ENCODE measurements around the gene PSMD11.

Gene PSMD11

GRCh38 chr17:32528825-32529224 is 84.5 kb downstream of the PSMD11 start:
- TF ChIP-seq BCL11A (tag by site-specific recombination; IDR thresholded peaks at IDR 0.05; ENCODE audit: low read depth), result no peak
- no peak for TF ChIP-seq ZNF10 (tag by site-specific recombination; IDR thresholded peaks at IDR 0.05)
- TF ChIP-seq ZNF302 (tag by site-specific recombination; IDR thresholded peaks at IDR 0.05; ENCODE audit: low read depth), result no peak
- TF ChIP-seq ZNF311 (tag by site-specific recombination; IDR thresholded peaks at IDR 0.05; ENCODE audit: borderline replicate concordance), result no peak
- TF ChIP-seq ZNF664 (tag by site-specific recombination; IDR thresholded peaks at IDR 0.05), result no peak
- no peak for TF ChIP-seq ZNF548 (tag by site-specific recombination; IDR thresholded peaks at IDR 0.05)
- TF ChIP-seq GLI4 (tag by site-specific recombination; IDR thresholded peaks at IDR 0.05), result no peak
- TF ChIP-seq SETDB1 (IDR thresholded peaks at IDR 0.05; ENCODE audit: insufficient read length, low read length), result no peak
- no peak for TF ChIP-seq ZNF558 (tag by site-specific recombination; IDR thresholded peaks at IDR 0.05)
- no peak for TF ChIP-seq ZNF449 (tag by site-specific recombination; IDR thresholded peaks at IDR 0.05)
- no peak for TF ChIP-seq WT1 (tag by site-specific recombination; IDR thresholded peaks at IDR 0.05)
- TF ChIP-seq ZNF670 (tag by site-specific recombination; IDR thresholded peaks at IDR 0.05; ENCODE audit: low read depth), result no peak
- no peak for TF ChIP-seq ZNF561 (tag by site-specific recombination; IDR thresholded peaks at IDR 0.05; ENCODE audit: borderline replicate concordance)
- no peak for TF ChIP-seq ZNF626 (tag by site-specific recombination; IDR thresholded peaks at IDR 0.05)
- no peak for TF ChIP-seq ZNF350 (tag by site-specific recombination; IDR thresholded peaks at IDR 0.05)
- no peak for TF ChIP-seq ZNF571 (tag by site-specific recombination; IDR thresholded peaks at IDR 0.05)
- no peak for TF ChIP-seq ZNF132 (tag by site-specific recombination; IDR thresholded peaks at IDR 0.05; ENCODE audit: borderline replicate concordance)
- TF ChIP-seq KLF16 (tag by site-specific recombination; IDR thresholded peaks at IDR 0.05), result no peak
- no peak for TF ChIP-seq ZNF596 (tag by site-specific recombination; IDR thresholded peaks at IDR 0.05)
- TF ChIP-seq ZNF600 (tag by site-specific recombination; IDR thresholded peaks at IDR 0.05), result no peak
- no peaks in the 10 kb centered on the region for H3K36me3 ChIP-seq (ENCODE audit: control insufficient read depth in 2 of 2, insufficient read depth in 1 of 2, low read length in 2 of 2)
- no peaks in the 10 kb centered on the region for H3K9me3 ChIP-seq (ENCODE audit: control insufficient read depth, insufficient read depth, low read depth, low read length)
- POLR2A ChIA-PET, result no interaction called here
- no peaks in the 10 kb centered on the region for H3K4me1 ChIP-seq (ENCODE audit: control insufficient read depth, insufficient read depth, low read length)
- H3K27ac ChIP-seq (ENCODE audit: extremely low read depth, low read depth, low read length), result no peak overlapping the region
- CTCF ChIA-PET, result no interaction called here
- no peak overlapping the region for H3K4me3 ChIP-seq (ENCODE audit: low read depth, low read length)

- CTCF ChIA-PET, result no interaction called here
- H3K4me3 ChIP-seq (ENCODE audit: low read depth, low read length), result no peak overlapping the region
- H3K36me3 ChIP-seq (ENCODE audit: control insufficient read depth in 2 of 2, insufficient read depth in 1 of 2, low read length in 2 of 2), result no peaks in the 10 kb centered on the region
- no peaks in the 10 kb centered on the region for H3K9me3 ChIP-seq (ENCODE audit: control insufficient read depth, insufficient read depth, low read depth, low read length)
- H3K4me1 ChIP-seq (ENCODE audit: control insufficient read depth, insufficient read depth, low read length), result no peaks in the 10 kb centered on the region
- POLR2A ChIA-PET, result no interaction called here
- H3K27ac ChIP-seq (ENCODE audit: extremely low read depth, low read depth, low read length), result no peak overlapping the region
- peak; percentile 82 for TF ChIP-seq ZNF423 (tag by site-specific recombination; IDR thresholded peaks at IDR 0.05)
- no peak for TF ChIP-seq ZNF521 (tag by site-specific recombination; IDR thresholded peaks at IDR 0.05)
- TF ChIP-seq ZNF248 (tag by site-specific recombination; IDR thresholded peaks at IDR 0.05), result no peak
- TF ChIP-seq ZIC2 (tag by site-specific recombination; IDR thresholded peaks at IDR 0.05), result peak; percentile 89
- TF ChIP-seq ZNF404 (tag by site-specific recombination; IDR thresholded peaks at IDR 0.05), result no peak
- no peak for TF ChIP-seq ZNF518A (tag by site-specific recombination; conservative IDR thresholded peaks at IDR 0.05; ENCODE audit: low read depth)
- peak; percentile 97 for TF ChIP-seq GLIS1 (tag by site-specific recombination; IDR thresholded peaks at IDR 0.05)
- no peak for TF ChIP-seq SP7 (tag by site-specific recombination; IDR thresholded peaks at IDR 0.05)
Measured at GRCh38 chr17:32529604-32530003, 85.3 kb downstream of the PSMD11 start.
